GM20431 (cell line): ENCODE results near the gene CPNE4.

Source experiments
- in situ Hi-C: fragments of 300-500 bp; cut with MseI, MboI; formaldehyde crosslinking; loops from one replicate; pipeline ENCODE4 v1.15.0; 2020; ENCODE audit warnings: low sequenced_read_pairs; ENCODE audit not compliant: unreplicated experiment

CPNE4 gene

DNA sequence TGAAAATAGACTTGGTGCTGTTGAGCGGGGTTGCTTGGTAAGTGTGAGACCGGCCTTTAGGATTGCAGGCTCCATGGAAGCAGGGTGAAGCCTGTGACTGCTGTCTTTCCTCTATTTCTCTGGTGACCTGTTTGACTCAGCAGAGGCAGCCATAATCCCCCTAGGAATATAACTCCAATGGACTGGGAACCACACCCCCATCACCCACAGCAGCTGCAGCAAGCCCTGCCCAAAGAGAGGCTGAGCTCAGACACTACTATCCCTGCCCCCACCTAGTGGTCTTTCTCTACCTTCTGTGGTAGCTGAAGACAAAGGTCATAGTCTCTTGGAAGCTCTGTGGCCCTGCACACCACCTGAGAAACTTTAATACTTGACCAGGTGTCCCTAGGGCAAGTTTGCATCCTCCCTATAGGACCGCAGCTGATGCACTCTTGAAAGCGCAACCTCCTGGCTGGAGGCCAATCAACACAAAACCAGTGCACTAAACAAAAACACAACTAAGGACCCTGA lies 398.5 kb downstream of the CPNE4 start:
- in situ Hi-C loops = no loop called here

DNA sequence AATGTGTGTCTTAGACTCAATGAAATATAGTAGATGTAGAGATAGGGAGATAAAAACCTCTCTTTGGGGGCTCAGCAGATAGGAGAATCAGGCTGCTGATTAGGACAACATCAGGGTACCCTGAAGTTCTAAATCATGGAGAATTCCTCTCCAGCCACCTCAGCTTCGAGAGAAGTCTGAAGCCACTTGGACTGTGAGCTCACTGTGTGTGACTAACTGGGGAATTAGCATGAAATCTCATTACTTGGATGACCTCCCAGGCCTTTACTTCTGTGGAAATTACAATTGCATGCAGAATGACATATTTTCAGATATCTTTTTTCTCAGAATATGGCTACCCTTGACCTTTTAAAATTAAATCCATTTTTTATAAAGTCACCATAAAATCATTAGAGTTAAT lies 404.0 kb downstream of the CPNE4 start:
- in situ Hi-C loops = no loop called here

DNA sequence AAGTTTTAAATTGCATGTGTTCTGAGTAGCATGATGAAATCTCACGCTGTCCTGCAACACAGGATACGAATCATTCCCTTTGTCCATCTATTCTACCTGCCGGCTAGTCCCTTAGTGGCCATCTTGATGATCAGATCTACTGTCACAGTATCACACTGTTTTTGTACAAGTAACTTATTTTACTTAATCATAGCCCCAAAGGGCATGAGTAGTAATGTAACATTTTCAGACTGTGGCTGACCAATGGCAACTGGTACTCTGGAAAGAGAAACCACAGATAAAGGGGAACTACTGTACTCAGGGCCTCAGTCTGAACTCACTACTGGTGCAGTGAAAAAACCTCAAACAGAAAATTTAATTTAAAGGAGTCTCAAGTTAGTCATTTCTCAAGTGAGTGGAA lies 404.7 kb downstream of the CPNE4 start:
- in situ Hi-C loops = no loop called here

DNA sequence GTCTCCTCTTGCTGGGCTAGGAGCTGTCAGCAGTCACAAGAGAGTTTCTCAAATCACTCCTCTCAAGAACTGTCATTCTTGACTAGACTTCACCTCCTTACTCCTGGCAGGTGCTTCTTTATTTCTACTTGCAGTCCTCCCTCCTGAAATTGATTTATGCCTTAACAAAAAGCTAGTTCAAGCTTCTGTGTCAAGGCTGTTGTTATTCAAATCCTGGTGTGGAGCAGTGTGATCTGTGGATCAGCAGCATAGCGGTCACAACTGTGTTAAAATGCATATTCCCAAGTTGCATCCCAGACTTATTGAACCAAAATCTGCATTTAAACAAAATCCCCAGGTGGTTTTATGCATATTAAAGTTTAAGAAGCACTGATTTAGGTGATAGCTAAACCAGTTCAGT lies 411.4 kb downstream of the CPNE4 start:
- in situ Hi-C loops = no loop called here

DNA sequence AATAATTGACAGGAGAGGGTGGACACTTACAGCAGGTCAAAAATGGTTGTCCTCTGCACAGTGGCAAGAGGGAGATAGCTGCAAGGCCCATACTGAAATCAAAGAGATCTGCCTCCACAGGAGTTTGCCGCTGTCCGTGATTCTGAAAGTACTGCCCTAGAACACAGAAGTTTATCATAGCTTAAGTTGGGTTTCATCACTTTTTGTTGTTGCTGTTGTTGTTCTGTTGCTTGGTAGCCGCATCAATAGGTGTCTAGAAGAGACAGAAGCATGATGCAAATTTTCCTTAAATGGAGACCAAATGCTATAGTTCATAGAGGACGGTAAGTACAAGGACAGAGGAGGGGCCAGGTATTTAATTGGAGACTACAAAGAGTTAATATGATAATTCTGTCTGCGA lies 412.1 kb downstream of the CPNE4 start:
- in situ Hi-C loops = no loop called here

DNA sequence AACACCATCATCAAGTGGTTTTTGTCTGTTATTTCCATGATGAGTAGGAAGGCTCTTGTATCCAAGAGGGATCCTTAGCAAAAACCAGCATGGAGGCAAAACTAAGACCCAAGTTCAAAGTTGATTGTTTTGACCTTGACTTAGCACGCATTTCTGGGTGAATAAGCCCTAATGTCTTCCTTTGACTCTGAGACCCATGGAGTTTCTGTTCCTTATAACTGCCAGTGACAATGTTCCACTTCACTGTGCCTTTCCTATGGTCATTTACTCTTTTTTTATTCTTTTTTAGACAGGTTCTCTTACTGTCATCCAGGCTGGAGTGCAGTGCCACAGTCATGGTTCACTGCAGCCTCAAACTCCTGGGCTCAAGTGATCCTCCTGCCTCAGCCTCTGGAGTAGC lies 413.8 kb downstream of the CPNE4 start:
- in situ Hi-C loops = no loop called here

DNA sequence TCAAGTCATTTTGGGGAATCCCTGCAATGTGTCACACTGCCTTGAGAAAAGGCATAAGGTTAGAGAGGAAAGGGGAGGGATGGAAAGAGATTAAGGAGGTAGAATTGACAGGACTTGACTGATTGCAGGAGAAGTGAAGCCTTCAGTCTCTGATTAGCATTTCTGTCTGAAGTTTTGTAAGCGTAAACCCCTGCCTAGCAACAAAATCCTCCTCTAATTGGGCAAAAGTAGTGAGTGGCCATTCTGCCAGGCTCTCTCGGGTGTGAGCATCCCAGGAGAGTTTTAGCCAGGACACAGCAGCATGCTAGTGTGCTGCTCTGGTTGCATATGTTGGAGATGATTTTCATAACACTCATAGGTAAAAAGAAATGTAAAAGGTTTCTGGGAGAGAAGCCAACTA lies 415.0 kb downstream of the CPNE4 start:
- in situ Hi-C loops = no loop called here

DNA sequence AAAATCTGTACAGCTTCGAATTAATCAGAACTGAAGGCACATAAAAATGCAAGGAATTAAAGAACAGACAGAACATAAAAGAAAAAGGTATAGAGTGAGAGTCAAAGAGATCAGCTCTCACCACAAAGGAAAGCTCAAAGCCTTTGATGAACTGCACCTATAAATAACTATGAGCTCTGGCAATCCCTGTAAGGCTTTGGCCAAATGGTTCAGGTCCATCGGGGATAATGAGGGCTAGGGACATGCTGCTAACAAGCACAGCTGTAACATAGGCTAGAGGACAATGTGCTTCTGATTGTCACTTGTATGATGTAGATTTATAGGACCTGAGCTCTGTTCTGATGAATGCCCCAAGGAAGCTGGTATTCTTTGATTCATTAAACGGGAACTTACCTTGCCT lies 418.1 kb downstream of the CPNE4 start:
- in situ Hi-C loops = no loop called here

DNA sequence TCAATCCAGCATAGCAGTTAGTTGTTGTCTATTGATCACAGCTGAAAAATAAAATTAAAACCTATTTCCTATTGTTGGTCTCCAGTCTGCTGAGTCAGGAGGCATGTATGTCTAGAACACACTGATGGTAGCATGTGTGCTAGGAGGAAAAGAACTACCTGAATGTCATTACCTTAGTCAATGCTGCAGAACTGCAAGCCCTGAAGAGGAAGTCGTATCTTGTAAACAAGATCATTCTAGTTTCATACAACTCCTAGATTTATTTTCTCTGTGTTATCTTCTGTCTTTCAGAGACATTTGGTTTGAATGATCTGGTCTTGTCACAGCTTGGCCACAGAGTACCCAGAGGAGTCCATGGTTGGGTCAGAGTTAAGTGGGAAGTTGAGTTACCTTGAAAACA lies 422.1 kb downstream of the CPNE4 start:
- in situ Hi-C loops = no loop called here

DNA sequence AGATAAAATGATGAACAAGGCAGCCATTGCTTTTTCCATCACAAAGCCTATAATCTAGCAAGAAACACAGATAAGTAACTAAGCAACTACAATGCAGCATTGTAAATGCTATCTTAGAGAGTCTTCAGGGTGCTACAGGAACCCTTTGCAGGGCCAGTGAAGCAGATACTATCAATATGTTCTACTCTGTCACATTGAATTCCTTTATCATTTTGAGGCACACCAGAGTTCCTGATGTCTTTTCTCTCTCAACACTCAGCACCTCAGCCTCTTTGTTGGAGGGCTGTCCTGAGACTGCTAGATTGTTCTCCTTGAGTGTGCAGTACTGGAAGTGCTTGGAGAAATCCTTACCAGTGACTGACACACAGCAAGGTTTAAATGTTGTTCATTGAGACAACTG lies 424.6 kb downstream of the CPNE4 start:
- in situ Hi-C loops = no loop called here

DNA sequence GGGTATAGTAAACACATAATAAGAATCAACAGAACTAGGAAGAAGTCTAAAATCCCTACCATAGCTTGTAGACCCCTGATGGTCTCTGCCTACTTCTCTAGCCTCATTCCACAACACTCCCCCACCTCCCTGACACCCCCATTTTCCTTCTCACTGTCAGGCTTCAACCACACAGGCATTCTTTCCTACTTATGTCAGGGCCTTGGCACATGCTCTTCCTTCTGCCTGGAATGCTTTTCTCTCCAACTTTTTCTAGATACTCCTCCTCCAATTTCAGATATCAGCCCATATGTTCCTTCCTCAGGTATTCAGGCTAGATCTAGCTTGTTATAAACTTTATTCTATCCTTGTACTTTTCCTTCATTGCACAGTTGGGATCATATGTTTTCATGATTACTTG lies 426.1 kb downstream of the CPNE4 start:
- in situ Hi-C loops = no loop called here

DNA sequence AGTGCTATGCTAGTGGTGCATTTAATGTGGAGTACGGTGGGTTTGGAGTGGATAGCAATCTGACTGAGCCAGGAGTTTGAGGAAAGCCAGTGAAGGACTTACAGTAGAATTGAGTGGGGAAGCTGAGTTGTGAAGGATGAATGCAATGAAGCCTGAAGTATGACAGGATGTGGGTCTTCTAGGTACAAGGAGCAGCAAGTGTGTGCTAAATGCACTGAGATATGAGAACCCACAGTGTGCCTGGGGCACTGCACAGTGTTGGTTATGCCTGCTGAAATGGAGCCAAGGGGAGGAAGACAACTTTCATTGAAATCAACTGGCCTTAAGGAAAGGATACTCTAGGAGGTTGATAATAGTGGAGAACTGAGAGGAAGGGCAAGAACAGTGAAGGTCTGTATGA lies 426.5 kb downstream of the CPNE4 start:
- in situ Hi-C loops = no loop called here

DNA sequence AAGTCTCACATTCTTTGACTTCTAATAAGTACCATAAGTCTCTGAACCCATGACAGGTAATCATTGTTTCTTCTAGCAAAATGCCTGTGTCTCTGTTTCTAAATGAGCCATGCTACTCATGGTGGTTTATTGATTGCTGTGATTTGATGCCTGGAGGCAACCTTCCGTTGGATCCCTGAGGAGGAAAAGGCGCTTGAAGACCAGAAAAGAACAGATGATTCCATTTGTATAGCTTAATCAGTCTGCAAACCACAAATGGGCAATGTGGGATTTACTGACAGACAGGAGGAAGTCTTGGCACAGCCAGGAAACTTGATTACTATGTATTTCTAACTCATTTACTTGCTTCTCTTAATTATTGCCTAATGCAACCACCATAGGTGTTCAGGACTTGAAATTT lies 428.9 kb downstream of the CPNE4 start:
- in situ Hi-C loops = no loop called here

DNA sequence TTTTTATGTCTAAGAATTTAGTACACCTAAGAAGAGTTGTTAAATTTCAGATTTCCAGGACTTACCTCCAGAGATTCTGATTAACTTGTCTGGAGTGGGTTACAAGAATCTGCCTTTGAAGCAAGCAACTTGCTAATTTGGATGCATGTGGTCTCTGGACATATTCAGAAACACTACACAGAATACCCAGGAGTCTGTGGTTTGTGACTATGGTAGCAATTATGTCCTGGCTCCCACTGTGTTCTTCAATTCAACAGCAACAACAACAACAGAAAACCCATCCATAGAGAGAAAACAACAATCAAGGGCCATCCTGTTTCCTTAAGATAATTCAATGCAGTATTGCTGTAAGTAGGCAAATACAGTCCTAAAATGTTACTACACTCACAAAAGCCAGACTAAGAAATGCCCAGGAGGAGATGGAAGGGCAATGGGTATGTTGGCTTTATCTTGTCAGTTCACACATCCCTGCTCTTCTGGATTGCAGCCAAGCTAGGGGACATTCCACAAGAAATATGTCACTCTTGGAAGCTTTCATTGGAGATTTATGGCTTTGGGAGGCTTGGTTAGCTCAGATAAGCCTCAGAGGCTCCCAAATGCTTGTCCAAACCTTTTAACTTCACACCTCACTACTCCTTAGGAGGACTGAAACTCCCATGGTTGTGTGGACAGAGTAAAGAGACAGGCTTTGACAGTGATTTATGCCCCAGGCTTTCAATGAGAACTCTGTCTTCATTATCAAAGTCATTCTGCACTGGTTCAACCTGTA lies 432.6 kb downstream of the CPNE4 start:
- in situ Hi-C loops = no loop called here

DNA sequence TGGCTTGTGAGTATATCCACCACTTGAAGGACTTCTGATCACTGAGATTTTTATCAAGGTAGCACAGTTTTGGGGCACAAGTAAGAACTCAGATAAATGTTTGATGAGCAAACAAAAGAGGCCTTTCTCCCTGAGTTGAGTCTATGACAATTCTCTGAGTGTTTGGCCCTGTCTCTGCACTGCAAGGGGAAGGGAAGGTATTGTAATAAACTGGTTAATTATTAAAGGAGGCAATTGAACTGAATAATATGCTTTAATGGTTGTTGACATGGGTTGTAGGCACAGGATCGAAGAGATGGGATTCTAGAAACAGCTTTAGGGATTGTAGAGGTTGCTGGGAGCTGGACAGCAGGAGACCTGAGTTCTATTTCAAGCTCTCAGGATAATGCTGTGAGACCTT lies 437.0 kb downstream of the CPNE4 start:
- in situ Hi-C loops = no loop called here

DNA sequence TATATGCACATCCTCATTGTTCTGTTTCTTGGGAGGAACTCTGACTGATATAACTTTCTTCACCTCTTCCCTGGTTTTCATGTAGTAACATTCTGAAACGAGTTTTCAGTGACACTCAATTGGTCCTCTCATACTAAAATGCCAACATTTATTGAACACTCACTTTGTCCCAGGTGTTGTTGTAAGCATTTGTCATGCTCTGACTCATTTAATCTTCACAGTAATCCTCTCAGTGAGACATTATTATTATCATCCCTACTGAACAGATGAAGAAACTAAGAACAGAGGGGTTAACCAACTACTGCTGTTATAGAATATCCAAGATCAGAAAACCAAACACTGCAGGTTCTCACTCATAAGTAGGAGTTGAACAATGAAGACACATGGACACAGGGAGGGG lies 437.9 kb downstream of the CPNE4 start:
- in situ Hi-C loops = no loop called here

DNA sequence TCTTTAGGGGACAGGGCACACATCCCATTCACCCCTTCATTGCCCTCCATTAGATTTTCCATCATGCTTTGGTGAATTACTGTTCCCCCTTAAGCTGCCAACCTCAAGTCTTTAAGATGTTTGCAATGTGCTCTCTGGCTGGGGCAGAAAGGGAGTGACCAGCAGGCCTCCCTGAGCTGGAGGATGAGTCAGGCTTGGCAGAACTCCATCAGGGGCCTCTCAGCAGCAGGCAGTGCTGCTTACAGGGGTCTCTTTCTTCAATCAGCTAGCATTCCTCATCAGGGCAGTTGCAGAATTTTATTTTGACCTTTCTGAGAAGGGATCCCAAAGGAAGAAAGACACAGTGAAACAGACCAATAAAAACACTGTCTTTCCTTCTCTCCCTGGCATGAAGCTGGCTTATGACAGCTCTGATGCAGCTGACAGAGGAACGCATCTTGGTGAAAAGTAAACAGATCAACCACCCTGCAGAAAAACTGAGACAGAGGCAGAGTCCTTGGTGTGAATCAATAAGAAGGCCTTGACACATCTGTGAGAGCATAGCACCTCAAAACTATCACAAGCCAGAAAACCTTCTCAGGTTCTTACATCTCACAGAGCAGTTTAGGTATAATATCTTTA lies 443.3 kb downstream of the CPNE4 start:
- in situ Hi-C loops = no loop called here

DNA sequence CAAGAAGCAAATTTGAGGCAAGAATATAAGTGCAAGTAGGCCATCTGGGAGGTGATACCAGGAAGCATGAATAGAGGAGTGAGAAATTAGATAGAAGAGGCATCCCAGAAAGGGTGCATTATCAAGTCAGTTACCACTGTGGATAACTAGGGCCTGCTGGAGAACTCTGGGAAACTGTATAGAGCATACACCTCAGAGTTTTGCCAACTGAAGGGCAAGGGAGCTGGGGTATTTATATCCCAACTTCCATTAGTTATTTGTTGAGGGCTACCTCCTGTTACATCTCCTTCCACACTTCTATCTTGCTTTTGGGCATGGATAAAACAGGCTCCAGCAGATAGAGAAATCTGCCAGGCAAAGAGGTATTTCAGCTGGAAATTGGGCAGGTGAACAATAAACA lies 448.5 kb downstream of the CPNE4 start:
- in situ Hi-C loops = no loop called here

DNA sequence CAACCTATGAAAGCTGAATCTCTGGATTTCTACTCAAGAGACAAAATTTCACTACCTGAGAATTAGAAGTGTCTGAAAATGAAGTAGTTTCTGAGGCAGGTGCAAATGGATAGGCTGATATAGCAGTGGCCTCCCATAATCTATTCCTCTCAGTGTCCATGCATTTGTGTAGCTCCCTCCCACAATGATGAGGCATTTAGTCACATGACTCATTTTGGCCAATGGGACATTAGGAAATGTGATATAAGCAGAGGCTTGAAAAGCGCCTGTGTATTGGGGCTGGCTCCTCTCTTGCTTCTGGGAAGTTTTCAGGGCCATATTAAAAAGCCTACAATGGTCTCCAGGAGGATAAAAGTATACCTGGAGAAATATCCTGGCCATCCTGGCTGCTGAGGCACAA lies 452.4 kb downstream of the CPNE4 start:
- in situ Hi-C loops = no loop called here

DNA sequence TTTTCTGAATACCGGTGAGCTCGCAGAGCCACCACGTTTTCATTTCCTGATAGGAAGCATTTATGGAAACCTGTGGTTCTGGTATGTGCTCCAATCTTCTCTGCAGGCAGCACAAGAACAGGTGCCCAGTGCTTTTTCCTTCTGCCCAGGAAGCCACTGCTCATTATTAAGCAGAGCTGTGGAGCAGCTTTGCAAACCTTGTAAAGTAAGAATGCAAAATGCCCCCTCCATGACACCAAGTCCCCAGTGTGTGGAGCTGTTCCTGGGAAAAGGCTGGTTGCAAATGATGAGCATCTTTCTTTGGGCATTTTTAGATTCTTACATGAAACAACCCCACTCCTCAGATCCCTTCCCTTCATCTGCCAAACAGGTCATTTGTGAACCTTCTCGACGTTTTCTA lies 466.4 kb downstream of the CPNE4 start:
- in situ Hi-C loops = no loop called here

DNA sequence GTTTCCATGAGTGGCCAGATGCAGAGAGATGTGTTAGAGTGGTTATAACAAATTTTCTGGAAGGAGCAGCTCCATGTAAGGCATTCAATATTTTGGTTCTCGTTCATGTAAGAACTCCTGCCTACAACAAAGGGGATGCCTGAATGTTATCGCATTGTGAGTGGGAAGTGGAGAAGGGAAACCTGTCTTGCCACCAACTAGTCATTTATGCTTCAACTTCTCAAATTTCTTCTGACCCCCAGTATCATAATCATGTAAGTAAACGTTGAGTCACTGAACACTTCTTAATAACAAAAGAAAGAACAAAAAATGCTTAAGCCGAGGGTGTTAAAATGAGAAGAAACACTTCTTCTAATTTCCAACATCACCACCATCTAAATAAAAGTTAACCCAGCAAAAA lies 470.0 kb downstream of the CPNE4 start:
- in situ Hi-C loops = no loop called here

DNA sequence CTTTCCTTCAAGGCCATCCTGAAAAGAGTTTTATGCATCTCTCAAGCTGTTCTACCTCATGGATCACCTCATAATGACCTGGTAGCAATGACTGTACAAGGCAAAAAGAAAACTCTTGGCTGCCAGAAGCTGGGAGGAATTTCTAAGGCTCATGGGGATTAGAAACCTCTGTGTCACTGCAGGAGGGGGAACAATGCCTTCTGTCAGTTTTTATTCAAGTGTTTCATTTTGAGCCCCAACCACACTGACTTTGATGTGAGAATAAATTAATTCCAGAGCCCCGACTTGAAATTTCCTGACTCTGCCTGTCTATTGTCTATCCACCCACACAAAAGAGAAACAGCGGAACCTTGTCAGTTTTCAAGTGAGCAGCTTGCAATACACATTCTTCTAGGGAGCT lies 473.3 kb downstream of the CPNE4 start:
- in situ Hi-C loops = no loop called here
